SU-DHL-6 (cell line): ENCODE data around the gene TTC6.

Source experiments
- H2AFZ ChIP-seq: fragments of 200-600 bp; sonication (generic); 2 replicates; pipeline ENCODE4 v1.6.1; 2014; ENCODE audit warnings: low read depth, mild to moderate bottlenecking, moderate library complexity, mixed read lengths, antibody characterized with exemption, low read length; ENCODE audit not compliant: severe bottlenecking
- H3F3A ChIP-seq: fragments of 200-600 bp; shearing (Covaris generic); 2 replicates; pipeline ENCODE4 v1.6.0; 2016; ENCODE audit warnings: antibody characterized with exemption, mild to moderate bottlenecking; ENCODE audit not compliant: insufficient read depth
- H3K27ac ChIP-seq: fragments of 200-600 bp; sonication (generic); 2 replicates; pipeline ENCODE4 v1.5.1; 2016; ENCODE audit warnings: low read depth, mild to moderate bottlenecking, low read length, moderate library complexity, mixed read lengths
- H3K27me3 ChIP-seq: fragments of 200-600 bp; sonication (generic), shearing (Covaris generic); 2 replicates; pipeline ENCODE4 v1.6.0; 2014; ENCODE audit warnings: mild to moderate bottlenecking, low read length
- H3K36me3 ChIP-seq: fragments of 200-600 bp; sonication (generic); 2 replicates; pipeline ENCODE4 v1.6.1; 2014; ENCODE audit warnings: mild to moderate bottlenecking, low read length, mixed read lengths
- H3K4me2 ChIP-seq: fragments of 300-600, 200-600 bp; shearing (Covaris generic), sonication (generic); 2 replicates; pipeline ENCODE4 v1.6.0; 2014; ENCODE audit warnings: low read length, low read depth, mild to moderate bottlenecking; ENCODE audit not compliant: poor library complexity, severe bottlenecking
- H3K4me3 ChIP-seq: fragments of 200-600 bp; sonication (generic); 2 replicates; pipeline ENCODE4 v1.5.1; 2014; ENCODE audit warnings: antibody characterized with exemption, low read length, mild to moderate bottlenecking, mixed read lengths; ENCODE audit not compliant: insufficient read depth, poor library complexity, severe bottlenecking
- H3K79me2 ChIP-seq: fragments of 200-600 bp; sonication (generic); 2 replicates; pipeline ENCODE4 v1.6.1; 2014; ENCODE audit warnings: mild to moderate bottlenecking, low read length, moderate library complexity; ENCODE audit not compliant: insufficient read depth
- H3K9ac ChIP-seq: fragments of 200-600 bp; sonication (generic); 2 replicates; pipeline ENCODE4 v1.7.0; 2014; ENCODE audit warnings: mild to moderate bottlenecking, low read length
- H3K9me2 ChIP-seq: fragments of 200-600 bp; sonication (generic); replicated peaks from 2 replicates; pipeline ENCODE4 v1.6.1; 2014; ENCODE audit warnings: low read length; ENCODE audit not compliant: insufficient read depth
- H3K9me3 ChIP-seq: fragments of 200-600 bp; sonication (generic); 2 replicates; pipeline ENCODE4 v1.6.1; 2014; ENCODE audit warnings: low read length, mixed read lengths; ENCODE audit not compliant: insufficient read depth
- H4K20me1 ChIP-seq: fragments of 200-600 bp; sonication (generic); 2 replicates; pipeline ENCODE4 v1.6.1; 2014; ENCODE audit warnings: low read depth, mild to moderate bottlenecking, antibody characterized with exemption, low read length, moderate library complexity, mixed read lengths
- EZH2phosphoT487 ChIP-seq: fragments of 200-600 bp; sonication (generic), shearing (Covaris generic); conservative IDR thresholded peaks from 2 replicates; pipeline ENCODE4 v1.6.1; 2018; ENCODE audit warnings: mild to moderate bottlenecking, antibody characterized with exemption, low read length, moderate library complexity, mixed read lengths
- TF ChIP-seq, protein P1 (sequence below): fragments of 200-600 bp; sonication (generic); IDR thresholded peaks from one replicate; pipeline ENCODE4 v1.5.1; 2017; ENCODE audit warnings: antibody characterized with exemption, mild to moderate bottlenecking, low read length, moderate library complexity; ENCODE audit not compliant: insufficient read depth, poor library complexity, severe bottlenecking

TTC6 gene, protein sequence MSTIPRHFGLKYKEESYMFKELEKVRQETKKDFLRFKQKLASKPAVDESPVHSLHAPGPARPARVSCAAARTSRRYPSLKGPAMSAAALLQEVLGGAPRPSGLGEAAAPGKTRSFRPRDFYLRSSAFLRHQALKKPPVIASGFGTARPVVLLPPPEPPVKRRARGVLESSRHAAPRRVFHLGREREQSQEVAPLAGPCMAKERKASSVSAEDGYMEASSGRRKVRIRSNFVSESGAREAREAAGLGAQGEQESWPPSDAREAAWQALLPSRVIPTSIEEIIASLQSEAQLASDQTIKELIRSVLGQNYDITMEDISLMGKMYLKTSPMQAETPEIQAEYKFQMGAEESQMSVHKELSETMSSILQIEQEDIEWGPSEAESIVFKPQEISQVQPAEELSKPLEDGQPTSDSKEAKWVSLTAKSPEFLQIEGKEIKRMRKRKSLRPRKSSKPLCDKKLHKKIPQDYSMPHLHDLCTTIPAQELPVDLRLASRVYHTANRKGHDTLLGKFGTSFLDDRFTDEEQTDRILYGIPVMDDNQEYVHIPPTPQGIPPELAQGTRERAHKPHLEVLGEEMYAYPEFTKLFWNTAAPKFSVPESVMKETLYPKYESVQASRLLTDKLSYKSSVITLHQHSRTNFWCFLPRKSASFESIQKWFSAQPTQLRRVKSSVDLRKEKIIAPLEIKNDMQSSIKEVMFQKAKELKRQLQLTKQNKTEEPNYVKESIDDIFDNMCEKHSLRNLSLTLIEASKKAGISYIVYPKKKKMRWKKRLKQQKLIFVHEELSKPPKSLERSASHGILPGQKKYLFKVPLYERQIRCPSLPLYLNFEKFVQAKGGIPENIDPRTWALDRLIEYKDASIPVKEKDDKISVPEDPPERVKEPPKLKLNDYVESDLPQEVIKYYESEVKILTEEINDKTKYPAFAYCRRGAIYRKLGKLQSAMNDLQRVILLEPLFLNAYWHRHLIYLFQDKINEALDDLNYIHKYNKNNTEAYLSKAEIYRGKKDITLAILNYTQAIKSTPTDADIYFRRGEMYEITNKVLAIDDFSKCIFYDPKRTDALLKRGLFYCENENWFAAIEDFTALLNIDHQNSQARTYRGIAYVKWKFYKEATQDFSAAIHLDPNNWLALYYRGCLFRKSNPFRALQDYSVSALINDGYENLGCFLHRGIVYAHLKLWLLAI (N-terminal part only)

DNA sequence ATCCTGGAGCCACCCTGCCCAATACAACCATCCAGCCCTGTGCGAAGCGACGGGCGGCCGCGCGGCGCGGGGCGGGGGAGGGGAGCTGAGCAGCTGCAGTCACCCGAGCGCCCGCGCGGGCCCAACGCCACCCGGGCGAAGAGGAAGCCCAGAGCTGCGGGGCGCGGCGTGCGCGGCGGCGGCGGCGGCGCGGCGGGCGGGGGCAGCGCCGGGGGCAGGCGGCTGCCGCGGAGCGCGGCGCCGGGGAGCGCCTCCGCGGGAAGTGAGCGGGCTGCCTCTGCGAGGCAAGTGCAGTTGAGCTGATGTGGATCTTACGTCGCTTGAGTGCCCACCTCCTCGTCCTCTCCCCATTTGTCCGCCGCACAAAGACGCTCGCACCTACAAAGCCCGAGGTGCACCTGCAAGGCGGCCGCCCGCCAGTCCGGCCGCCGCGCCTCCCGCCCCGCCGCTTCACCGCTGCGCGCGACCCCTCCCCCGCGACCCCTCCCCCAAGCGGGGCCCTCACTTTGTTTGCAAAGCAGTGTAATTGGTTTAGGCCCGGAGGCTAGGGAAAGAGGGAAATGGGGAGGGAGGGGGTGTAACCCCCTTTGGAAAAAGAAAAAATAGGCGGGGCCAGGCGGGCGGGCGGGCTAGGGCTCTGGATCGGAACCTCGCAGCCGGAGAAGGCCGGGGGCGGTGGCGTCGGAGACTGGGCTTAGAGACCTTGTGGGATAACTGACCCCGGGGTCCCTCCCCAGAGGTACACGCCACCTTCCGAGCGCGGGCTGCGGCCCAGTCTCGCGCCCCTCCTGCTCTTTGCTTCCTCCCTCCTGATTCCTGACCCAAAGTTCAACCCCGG, at the start of gene TTC6, which contains the start of gene FOXA1:
TTC6 (plus strand) TSS at position 659 of the 838 bp plus-strand sequence. CDS start 26,436 bp downstream, outside the sequence.
FOXA1 (minus strand) TSS at position 279 of the 838 bp plus-strand sequence; CDS start at position 2, 277 bp downstream.
- Histone ChIP-seq H3K4me2 (no peak within 1 kb of the TSS), H2AFZ (no peak within 1 kb of the TSS), H3K9ac (no peak within 1 kb of the TSS)

DNA sequence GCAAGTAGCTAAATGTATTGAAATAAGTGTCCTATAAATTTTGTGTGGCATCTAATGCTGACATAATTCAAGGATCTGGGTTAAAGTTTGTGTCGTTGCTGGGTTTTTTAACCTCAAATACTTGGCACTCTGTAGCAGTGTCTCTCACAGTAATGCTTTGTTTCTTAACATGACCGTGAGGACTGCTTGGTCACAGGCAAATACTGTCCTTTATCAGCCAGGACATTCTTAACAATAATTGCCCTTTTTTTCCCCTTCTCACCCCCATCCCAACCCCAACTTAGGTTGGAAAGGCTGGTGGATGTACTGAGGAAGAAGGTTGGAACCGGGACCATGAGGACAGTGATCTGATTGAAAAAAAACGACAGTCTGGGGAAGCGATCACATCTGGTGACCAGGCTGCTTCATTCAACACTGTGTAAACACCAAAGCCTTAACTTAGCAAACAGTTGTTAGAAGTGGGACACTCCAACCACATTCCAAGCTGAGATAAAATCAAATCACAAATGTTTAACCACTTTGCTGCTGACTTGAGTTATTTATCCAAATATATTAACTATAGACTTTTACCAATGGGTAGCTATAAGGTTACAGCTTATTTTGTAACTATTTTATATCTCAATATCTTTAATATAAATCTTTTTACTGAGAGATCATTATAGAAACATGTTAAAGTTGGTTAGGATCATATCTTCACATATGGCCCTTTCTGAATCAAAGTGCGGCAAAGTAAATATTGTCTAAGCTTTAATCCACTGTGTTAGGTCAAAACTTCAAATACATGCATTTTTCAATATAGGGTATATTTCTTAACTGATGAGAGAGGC, 48.6 kb upstream of the TTC6 start:
- Histone ChIP-seq H2AFZ (no peak overlapping the region), H3K4me3 (no peak overlapping the region), H3K9ac (no peak overlapping the region), H3K9me2 (no peaks in the 10 kb centered on the region), H3K79me2 (no peaks in the 10 kb centered on the region), H3K4me2 (no peak overlapping the region), H3K27ac (no peak overlapping the region), H4K20me1 (no peaks in the 10 kb centered on the region), H3K27me3 (no peaks in the 10 kb centered on the region), H3K36me3 (no peaks in the 10 kb centered on the region), H3K9me3 (no peaks in the 10 kb centered on the region; the same call in 1 of the 2 replicates), H3F3A (no peaks in the 10 kb centered on the region)
- no peak for TF ChIP-seq EZH2phosphoT487
- TF ChIP-seq, protein P1, sequence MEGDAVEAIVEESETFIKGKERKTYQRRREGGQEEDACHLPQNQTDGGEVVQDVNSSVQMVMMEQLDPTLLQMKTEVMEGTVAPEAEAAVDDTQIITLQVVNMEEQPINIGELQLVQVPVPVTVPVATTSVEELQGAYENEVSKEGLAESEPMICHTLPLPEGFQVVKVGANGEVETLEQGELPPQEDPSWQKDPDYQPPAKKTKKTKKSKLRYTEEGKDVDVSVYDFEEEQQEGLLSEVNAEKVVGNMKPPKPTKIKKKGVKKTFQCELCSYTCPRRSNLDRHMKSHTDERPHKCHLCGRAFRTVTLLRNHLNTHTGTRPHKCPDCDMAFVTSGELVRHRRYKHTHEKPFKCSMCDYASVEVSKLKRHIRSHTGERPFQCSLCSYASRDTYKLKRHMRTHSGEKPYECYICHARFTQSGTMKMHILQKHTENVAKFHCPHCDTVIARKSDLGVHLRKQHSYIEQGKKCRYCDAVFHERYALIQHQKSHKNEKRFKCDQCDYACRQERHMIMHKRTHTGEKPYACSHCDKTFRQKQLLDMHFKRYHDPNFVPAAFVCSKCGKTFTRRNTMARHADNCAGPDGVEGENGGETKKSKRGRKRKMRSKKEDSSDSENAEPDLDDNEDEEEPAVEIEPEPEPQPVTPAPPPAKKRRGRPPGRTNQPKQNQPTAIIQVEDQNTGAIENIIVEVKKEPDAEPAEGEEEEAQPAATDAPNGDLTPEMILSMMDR, result no peak

More for the DNA sequence above, at the start of gene TTC6, which contains the start of gene FOXA1:
- H3K79me2 ChIP-seq, result no peaks in the 10 kb centered on the region
- no peaks in the 10 kb centered on the region for H3K36me3 ChIP-seq
- H4K20me1 ChIP-seq, result no peaks in the 10 kb centered on the region
- no peaks in the 10 kb centered on the region for H3F3A ChIP-seq
- TF ChIP-seq, protein P1, result no peak
- TF ChIP-seq EZH2phosphoT487, result no peak
- H3K9me2 ChIP-seq, result no peaks in the 10 kb centered on the region
- H3K4me3 ChIP-seq, result no peak within 1 kb of the TSS
- H3K9me3 ChIP-seq, result no peaks in the 10 kb centered on the region
- no peak within 1 kb of the TSS for H3K27ac ChIP-seq
- no peaks in the 10 kb centered on the region for H3K27me3 ChIP-seq
